DND-41 (cell line): ENCODE measurements around the gene RAI1.
A peak's percentile ranks its signal among the peaks of the same experiment; 100 is the strongest.

ENCODE experiments used
- ATAC-seq: fragments of 200-7000 bp; cut with Tn5 transposase; 3 replicates; pipeline ENCODE4 v1.9.1; 2021; ENCODE audit warnings: low read depth; ENCODE audit not compliant: insufficient read depth
- DNase-seq: peaks from one replicate; pipeline ENCODE4 v3.0.0-alpha.2; 2020
- H2AFZ ChIP-seq: 2 replicates; pipeline ENCODE4 v1.6.0; 2012; ENCODE audit warnings: low read depth, low read length
- H3K27ac ChIP-seq: 2 replicates; pipeline ENCODE4 v1.5.1; 2012; ENCODE audit warnings: low read length, inconsistent platforms
- H3K27me3 ChIP-seq: fragments of 200-600 bp; sonication (generic); 2 replicates; pipeline ENCODE4 v1.6.0; 2012; ENCODE audit warnings: low read length, mild to moderate bottlenecking, inconsistent platforms; ENCODE audit not compliant: insufficient read depth, poor library complexity
- H3K36me3 ChIP-seq: 2 replicates; pipeline ENCODE4 v1.5.1; 2012; ENCODE audit warnings: low read length, inconsistent platforms; ENCODE audit not compliant: insufficient read depth
- H3K4me1 ChIP-seq: 2 replicates; pipeline ENCODE4 v1.5.1; 2012; ENCODE audit warnings: mild to moderate bottlenecking, low read length; ENCODE audit not compliant: insufficient read depth
- H3K4me2 ChIP-seq: 2 replicates; pipeline ENCODE4 v1.6.0; 2012; ENCODE audit warnings: mild to moderate bottlenecking, moderate library complexity, low read length, inconsistent platforms; ENCODE audit not compliant: insufficient read depth
- H3K4me3 ChIP-seq, 2 experiments: fragments of 200-600 bp in 1 of 2; shearing (Covaris generic) in 1 of 2; 2 replicates each; pipeline ENCODE4 v1.5.1; 2012 to 2016; ENCODE audit warnings: inconsistent platforms in 2 of 2, low read length in 2 of 2, mild to moderate bottlenecking in 2 of 2, low read depth in 1 of 2, moderate library complexity in 1 of 2
- H3K79me2 ChIP-seq: 2 replicates; pipeline ENCODE4 v1.6.0; 2012; ENCODE audit warnings: low read length, inconsistent platforms; ENCODE audit not compliant: insufficient read depth
- H3K9ac ChIP-seq: 2 replicates; pipeline ENCODE4 v1.6.0; 2012; ENCODE audit warnings: low read depth, mild to moderate bottlenecking, inconsistent platforms, low read length, moderate library complexity
- H3K9me3 ChIP-seq: 2 replicates; pipeline ENCODE4 v1.5.1; 2012; ENCODE audit warnings: low read length, moderate library complexity, mild to moderate bottlenecking, inconsistent platforms; ENCODE audit not compliant: insufficient read depth, severe bottlenecking
- H4K20me1 ChIP-seq: 2 replicates; pipeline ENCODE4 v1.6.0; 2012; ENCODE audit warnings: low read length; ENCODE audit not compliant: insufficient read depth
- EZH2 ChIP-seq: IDR thresholded peaks from 3 replicates; pipeline ENCODE4 v1.6.1; 2012; ENCODE audit warnings: borderline replicate concordance, low read depth, mild to moderate bottlenecking, moderate library complexity, low read length, inconsistent platforms; ENCODE audit not compliant: severe bottlenecking
- TF ChIP-seq, protein P1 (sequence below): IDR thresholded peaks from 2 replicates; pipeline ENCODE4 v1.5.1; 2012; ENCODE audit warnings: borderline replicate concordance, low read length, moderate library complexity, mild to moderate bottlenecking; ENCODE audit not compliant: poor library complexity, severe bottlenecking; ENCODE audit errors: extremely low read depth

RAI1 gene

DNA sequence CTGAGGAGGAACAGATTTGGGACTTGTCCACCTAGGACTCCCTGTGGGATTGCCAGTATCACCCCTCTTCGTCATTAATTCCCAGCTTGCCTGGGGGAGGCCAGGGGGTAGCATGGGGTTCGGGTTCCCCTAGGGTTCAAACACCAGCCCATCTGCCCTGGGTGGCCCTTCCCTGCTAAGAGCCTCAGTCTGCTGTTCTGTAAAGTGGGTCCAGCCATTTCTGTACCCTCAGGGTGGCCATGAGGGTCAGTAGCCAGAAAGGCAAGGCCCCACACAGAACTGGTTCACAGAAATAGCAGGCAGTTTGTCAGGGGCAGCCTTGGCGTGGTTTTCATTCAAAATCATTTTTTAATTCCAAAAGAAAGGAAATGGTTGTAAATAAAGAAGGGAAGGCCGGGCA lies 62.9 kb downstream of the RAI1 start:
- H3K9ac ChIP-seq, result no peak overlapping the region
- no peaks in the 10 kb centered on the region for H3K4me1 ChIP-seq
- no peak overlapping the region for H3K4me2 ChIP-seq
- no peak overlapping the region for H3K4me3 ChIP-seq
- H3K36me3 ChIP-seq, result peaks cover 11% of the 10 kb centered on the region; the same call in 1 of the 2 replicates
- no peak overlapping the region for H3K27ac ChIP-seq
- H3K79me2 ChIP-seq, result peaks cover 93% of the 10 kb centered on the region
- H3K9me3 ChIP-seq, result no peaks in the 10 kb centered on the region
- TF ChIP-seq EZH2, result no peak
- TF ChIP-seq, protein P1, sequence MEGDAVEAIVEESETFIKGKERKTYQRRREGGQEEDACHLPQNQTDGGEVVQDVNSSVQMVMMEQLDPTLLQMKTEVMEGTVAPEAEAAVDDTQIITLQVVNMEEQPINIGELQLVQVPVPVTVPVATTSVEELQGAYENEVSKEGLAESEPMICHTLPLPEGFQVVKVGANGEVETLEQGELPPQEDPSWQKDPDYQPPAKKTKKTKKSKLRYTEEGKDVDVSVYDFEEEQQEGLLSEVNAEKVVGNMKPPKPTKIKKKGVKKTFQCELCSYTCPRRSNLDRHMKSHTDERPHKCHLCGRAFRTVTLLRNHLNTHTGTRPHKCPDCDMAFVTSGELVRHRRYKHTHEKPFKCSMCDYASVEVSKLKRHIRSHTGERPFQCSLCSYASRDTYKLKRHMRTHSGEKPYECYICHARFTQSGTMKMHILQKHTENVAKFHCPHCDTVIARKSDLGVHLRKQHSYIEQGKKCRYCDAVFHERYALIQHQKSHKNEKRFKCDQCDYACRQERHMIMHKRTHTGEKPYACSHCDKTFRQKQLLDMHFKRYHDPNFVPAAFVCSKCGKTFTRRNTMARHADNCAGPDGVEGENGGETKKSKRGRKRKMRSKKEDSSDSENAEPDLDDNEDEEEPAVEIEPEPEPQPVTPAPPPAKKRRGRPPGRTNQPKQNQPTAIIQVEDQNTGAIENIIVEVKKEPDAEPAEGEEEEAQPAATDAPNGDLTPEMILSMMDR, result no peak
- no peak overlapping the region for H2AFZ ChIP-seq
- H3K27me3 ChIP-seq, result no peaks in the 10 kb centered on the region
- DNase-seq (no peak), ATAC-seq (no peak)
- H4K20me1 ChIP-seq, result peaks cover 90% of the 10 kb centered on the region

DNA sequence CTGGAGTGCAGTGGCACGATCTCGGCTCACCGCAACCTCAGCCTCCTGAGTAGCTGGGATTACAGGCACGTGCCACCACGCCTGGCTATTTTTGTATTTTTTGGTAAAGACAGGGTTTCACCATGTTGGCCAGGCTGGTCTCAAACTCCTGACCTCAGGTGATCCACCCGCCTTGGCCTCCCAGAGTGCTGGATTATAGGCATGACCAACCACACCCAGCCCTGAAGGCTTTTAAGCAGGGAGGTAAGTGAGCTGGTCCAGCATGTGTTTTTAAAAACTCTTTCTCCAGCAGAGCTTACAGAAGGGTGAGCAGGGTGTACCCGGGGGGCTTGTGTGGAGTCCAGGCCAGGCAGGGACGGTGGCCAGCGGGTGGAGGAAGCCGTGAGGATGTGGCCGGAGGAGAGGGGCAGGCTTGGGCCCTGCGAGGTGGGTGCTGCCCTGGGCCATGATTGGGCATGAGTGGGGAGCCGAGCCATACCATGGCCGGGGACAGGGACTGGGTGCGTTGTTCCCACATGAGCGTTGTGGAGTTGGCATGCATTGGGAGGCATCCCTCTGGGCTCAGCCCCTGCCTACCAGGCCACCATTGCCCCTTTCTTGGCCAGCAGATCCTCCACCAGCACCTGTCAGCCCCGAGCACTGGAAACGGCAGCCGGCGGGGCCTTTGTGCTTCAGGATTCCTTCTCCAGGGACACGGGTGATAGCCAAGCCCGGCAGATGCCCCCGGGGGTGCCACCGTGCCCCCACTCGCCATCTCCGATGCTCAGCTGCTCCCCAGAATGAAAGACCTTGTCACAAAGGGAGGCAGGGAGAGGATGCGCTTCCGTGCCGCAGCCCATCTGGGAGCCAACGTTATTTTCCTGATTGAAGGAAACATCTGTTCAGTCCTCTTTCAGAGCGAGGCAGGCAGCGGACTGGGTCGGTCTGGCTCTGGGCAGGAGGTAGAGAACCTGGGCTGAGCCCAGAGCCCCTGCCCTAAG lies 64.5 kb downstream of the RAI1 start:
- peaks cover 89% of the 10 kb centered on the region for H3K79me2 ChIP-seq
- no peak for DNase-seq
- no peak overlapping the region for H3K4me2 ChIP-seq

DNA sequence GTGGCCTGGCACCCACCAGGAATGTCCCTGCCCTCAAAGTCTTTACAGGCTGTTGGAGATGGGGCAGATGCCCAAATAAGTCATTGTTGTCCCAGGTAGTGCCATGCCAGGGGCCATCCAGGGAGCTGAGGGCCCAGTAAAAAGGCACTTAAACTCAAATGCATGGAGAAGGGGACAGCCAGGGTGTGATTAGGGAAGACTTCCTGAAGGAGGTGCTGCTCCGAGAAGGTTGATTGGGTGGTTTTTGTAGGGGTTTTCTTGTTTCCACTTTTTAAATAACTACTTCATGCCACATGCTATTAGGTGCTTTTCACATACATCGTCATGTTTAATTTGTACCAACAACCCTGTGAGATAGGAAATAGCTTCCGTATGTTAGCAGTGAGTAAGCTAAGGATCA lies 66.9 kb downstream of the RAI1 start:
- no peak overlapping the region for H3K4me2 ChIP-seq
- peaks cover 84% of the 10 kb centered on the region for H4K20me1 ChIP-seq
- H2AFZ ChIP-seq, result no peak overlapping the region
- H3K27me3 ChIP-seq, result no peaks in the 10 kb centered on the region
- H3K9me3 ChIP-seq, result no peaks in the 10 kb centered on the region
- no peak overlapping the region for H3K27ac ChIP-seq
- peaks cover 22% of the 10 kb centered on the region for H3K4me1 ChIP-seq
- no peak overlapping the region for H3K4me3 ChIP-seq
- no peak for ATAC-seq
- H3K9ac ChIP-seq, result no peak overlapping the region
- DNase-seq, result no peak
- TF ChIP-seq EZH2, result no peak
- TF ChIP-seq, protein P1, result peak; percentile 25
- H3K36me3 ChIP-seq, result peaks cover 11% of the 10 kb centered on the region; the same call in 1 of the 2 replicates
- peaks cover 87% of the 10 kb centered on the region for H3K79me2 ChIP-seq

More for the DNA sequence above, 64.5 kb downstream of the RAI1 start:
- Histone ChIP-seq H3K4me3 (no peak overlapping the region), H2AFZ (no peak overlapping the region), H3K27ac (no peak overlapping the region), H3K36me3 (peaks cover 11% of the 10 kb centered on the region; the same call in 1 of the 2 replicates), H3K4me1 (peaks cover 2% of the 10 kb centered on the region), H3K9me3 (no peaks in the 10 kb centered on the region), H3K9ac (no peak overlapping the region), H4K20me1 (peaks cover 88% of the 10 kb centered on the region), H3K27me3 (no peaks in the 10 kb centered on the region)
- no peak for TF ChIP-seq EZH2
- TF ChIP-seq, protein P1, result no peak
- no peak for ATAC-seq
